H1 (cell line): ENCODE data around the gene MYBL2. TPM values are rescaled to one million over a fixed set of nuclear protein-coding genes. Genes with fewer than 3 reads are reported as not detected.

Source experiments
- CREB1 ChIP-seq: IDR thresholded peaks from 2 replicates; pipeline ENCODE4 v1.6.1; 2012; ENCODE audit warnings: inconsistent platforms
- HDAC2 ChIP-seq, 2 experiments: fragments of 300-600 bp in 1 of 2; sonication (generic) in 1 of 2; IDR thresholded peaks; 2 replicates each; pipeline ENCODE4 v1.6.1; 2011 to 2012; ENCODE audit warnings: low read depth in 2 of 2, low read length in 2 of 2, mild to moderate bottlenecking in 2 of 2, moderate library complexity in 2 of 2, borderline replicate concordance in 1 of 2, inconsistent platforms in 1 of 2
- JUND ChIP-seq: IDR thresholded peaks from 2 replicates; pipeline ENCODE4 v1.6.1; 2011; ENCODE audit warnings: mild to moderate bottlenecking, improper control_type of control experiment, low read length
- KDM4A ChIP-seq: IDR thresholded peaks from one replicate; pipeline ENCODE4 v1.7.1; 2012; ENCODE audit warnings: low read depth, mild to moderate bottlenecking, moderate library complexity, low read length, inconsistent platforms; ENCODE audit not compliant: severe bottlenecking
- polyA plus RNA-seq, 7 experiments: library from polyadenylated mRNA; depleted of rRNA in 3 of 7; stranded (reverse) in 5 of 7; unstranded in 2 of 7; fragments of >200 nt in 5 of 7; fragments of 200-250 nt in 2 of 7; gene quantifications; 1 replicate in 5 of 7; 2 replicates in 1 of 7; 4 replicates in 1 of 7; pipeline versions ENCODE4 v1.2.1 to v1.2.3, GENCODE V29; 2011 to 2013; ENCODE audit warnings: missing spikeins in 2 of 7, mixed read lengths in 2 of 7
- total RNA-seq: library from RNA; stranded (reverse); fragmentation: NEBNext Ultra II Directional; extraction: Animal tissue kit (Norgen Biotek cat#: 25700); gene quantifications from 2 replicates; pipeline ENCODE4 v1.2.1, GENCODE V29; 2021
- TF ChIP-seq, protein P1 (sequence below): IDR thresholded peaks from 2 replicates; pipeline ENCODE4 v1.6.1; 2012; ENCODE audit warnings: inconsistent platforms

Gene MYBL2
- total and polyA plus RNA-seq, 2 of the 8 experiments (the other 6 are each of a cell fraction or from before 2014, with no cell fraction given): 75.3 to 207 TPM

DNA sequence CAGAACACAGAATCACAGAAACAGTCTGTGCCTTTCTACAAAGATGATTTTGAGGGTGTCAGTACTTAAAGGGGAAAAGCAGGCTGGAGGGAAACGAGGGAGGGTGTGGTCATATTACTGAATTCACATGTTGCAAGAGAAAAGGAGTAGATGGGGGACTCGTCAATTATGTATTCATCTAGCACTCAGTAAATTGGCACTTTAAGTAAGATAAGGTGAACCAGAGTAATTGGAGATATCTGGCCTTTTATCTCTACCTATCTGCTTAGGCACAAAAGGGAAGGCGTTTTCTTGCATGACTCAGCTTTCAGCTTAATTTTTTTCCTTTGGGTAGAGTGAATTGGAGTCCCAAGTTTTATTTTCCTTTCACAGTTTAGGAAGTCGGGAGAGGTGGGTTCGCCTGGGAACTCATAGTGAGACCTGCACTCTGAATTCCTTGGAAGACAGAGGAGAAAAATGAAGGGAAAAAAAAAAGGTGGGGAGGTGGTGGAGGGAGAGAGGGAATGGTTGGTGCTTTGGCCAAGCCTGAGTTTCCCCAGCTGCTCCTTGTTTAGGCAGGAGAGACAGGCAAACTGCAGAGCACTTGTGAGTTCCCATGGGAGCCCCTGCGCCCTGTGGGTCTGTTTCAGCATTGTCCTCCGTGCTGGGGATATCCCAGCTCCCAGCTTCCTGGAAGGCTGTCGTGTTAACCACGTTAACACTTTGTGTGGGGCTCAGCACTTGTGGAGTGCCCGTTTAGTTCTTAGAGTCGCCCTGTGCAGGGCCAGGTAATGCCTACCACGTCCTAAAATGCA is 79.6 kb downstream of the MYBL2 start (continued):
- TF ChIP-seq HDAC2 (IDR thresholded peaks at IDR 0.05; ENCODE audit: borderline replicate concordance in 1 of 2, low read depth in 2 of 2, low read length in 2 of 2) (no peak), JUND (no peak), KDM4A (no peak), CREB1 (no peak)
- TF ChIP-seq, protein P1, sequence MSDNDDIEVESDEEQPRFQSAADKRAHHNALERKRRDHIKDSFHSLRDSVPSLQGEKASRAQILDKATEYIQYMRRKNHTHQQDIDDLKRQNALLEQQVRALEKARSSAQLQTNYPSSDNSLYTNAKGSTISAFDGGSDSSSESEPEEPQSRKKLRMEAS: no peak
